Measurements from ENCODE around the gene CALHM2.

Gene CALHM2

DNA sequence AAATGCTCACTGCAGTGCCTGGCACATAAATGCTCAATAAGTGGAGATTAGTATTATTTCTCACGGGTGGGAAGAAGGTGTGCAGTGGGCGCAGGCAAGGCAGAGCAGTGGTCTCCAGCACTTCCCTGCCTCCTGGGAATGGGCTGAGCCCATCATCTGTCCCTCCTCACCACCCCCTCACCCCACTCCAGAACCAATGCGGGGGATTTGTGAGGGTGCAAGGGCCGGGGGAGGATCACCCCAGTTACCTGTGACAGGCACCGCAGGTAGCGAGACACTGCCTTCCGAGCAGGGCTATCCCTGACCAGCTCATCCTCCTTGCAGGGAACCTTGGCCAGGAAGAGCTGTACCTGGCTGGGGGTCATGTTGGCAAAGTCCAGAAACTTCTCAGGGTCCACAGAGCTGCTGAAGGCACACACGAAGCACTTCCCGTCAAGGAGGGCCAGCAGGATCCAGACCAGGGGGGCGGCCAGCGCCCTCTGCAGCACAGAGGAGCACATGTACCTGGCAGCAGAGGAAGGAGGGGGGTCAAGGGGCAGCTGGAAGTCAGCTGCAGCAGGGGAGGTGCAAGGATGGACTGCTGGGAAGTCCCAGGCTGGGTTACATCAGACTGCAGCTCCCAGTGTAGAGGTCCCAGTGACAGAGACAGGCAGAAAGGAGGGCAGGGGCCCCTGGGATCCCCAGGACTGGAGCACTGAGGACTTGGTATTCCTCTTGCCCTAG is 24.0 kb upstream of the CALHM2 start:
- peak; percentile 23 for DNase-seq (ENCODE audit: low spot score)

DNA sequence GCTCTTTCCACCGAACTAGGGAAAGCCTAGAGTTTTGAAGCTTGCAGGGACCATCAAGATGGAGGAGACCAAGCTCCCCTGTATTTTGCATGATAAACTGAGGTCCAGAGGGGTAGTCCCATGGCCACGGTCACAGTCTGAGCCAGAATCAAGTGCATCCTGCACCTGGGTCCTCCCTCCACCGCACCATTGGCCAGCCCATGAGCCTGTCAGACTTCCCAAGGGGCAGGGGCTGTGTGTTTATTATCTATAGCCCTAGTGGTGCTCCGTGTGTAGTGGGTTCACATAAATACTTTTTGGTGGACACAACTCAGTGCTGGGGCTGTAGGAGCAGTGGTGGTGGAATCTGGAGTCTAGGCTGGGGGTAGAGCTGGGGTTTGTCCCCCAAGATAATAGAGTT is 23.3 kb upstream of the CALHM2 start:
- no peak for DNase-seq (ENCODE audit: low spot score)

DNA sequence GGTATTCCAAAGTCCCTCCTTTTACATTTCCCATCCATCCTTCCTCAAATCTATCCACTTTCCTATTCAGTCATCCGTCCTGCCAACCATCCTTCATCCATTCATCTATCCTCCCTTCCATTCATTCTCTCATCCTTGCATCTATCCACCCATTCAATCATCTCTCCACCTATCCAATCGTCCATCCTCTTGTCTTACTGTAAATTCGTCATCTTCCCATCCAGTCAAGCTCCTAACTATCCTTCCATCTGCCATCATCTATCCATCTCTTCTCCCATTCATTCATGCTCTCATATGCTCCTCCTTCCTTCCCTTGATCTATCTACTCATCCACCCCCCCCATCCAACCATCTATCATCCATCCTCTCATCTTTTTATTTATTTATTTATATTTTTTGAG is 21.9 kb upstream of the CALHM2 start:
- DNase-seq (ENCODE audit: low spot score): no peak

DNA sequence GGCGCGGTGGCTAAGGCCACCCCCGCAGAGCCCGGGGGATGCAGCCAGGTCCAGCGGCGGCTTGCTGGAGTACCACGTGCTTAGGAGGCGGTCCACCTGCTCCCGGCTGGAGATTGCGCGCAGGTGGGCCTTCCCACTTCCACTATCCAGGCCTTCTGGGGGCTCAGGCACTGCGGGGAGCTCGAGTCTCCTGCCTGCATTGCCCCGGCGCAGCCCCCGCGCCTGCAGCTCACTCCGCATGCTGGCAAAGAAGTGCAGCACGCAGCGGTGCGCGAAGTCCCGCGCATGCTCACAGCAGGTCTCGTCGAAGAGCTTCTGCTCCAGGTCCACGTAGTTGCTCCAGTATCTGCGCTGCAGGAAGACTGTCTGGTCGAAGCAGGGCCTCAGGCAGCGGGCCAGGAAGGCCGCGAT is 21.1 kb upstream of the CALHM2 start:
- DNase-seq (ENCODE audit: low spot score): no peak

DNA sequence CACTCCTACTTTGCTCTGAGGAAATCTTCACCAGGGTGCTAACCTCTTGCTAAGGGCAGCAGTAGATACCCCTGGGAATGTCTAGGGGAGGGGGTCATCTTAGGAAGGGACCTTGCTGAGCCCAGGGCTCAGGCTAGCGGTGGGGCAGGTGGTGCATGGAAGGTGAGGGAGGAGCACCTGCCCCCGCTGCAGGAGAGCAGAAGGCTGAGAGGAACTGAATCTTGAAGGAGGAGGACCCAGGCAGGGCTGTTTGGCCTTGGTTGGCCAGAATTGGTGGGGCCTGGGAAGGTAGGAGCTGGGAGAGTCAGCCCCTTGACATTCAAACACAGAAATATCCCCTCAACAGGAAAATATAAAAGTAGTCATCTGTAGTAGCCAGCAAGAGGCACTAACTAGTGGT is 19.8 kb upstream of the CALHM2 start:
- DNase-seq (ENCODE audit: low spot score): no peak

DNA sequence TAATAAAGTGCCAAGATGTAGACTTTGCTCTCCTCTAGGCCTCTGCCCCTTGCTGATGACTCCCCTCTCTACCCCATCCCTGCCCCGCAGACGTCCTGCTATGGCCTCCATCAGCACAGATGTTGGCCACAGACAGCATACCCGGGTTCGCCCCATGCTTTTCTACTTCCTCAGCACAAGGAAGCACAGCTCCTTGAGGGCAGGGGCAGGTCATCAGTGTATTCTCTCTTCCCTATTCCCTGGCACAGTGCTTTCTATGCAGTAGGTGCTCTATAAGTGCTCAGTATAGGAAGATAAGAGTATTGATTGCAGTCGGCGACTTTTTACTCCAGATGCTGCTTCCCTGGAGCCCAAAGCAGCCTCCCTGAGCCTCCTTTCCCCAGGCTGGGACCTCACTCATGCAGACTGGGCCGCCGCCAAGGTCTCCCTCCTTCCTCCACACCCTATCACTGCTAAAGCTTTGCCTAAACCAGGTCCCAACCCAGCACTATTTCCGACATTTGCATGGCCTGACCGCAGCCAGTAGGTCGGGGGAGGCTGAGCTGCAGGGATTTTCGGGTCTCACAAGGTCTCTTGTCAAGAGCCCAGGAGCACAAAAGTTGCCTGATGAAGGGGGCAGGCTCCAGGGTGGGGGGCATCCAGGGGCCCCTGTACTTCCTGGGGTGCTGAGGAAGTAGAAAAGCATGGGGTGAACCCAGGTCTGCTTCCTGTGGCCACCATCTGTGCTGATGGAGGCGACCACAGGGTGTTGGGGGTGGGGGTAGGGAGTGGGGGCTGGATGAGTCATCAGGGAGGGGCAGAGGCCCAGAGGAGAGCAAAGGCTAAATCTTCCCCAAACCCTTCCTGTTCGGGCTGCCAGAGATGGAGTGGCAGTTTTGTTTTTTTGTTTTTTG is 18.8 kb upstream of the CALHM2 start:
- peak; percentile 81 for DNase-seq (ENCODE audit: low spot score)

DNA sequence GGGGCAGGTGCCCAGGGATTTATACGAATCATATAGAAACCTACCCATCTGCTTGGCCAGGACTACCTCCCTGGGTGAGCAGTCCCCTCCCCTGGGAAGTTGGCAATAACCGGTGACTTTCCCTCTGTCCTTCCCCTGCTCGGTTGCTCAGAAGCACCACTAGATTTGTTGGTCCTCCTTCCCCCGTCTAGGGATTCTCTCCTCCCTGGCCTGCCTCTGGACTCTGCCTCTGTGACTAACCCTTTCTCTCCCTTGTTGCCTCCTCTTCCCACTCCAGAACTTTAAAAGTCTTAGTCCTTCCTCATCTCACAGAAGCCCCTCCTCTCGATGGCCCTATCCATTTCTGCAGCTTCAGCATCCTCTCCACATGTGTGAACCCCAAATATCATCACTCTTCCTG is 17.0 kb upstream of the CALHM2 start:
- DNase-seq (ENCODE audit: low spot score): no peak

DNA sequence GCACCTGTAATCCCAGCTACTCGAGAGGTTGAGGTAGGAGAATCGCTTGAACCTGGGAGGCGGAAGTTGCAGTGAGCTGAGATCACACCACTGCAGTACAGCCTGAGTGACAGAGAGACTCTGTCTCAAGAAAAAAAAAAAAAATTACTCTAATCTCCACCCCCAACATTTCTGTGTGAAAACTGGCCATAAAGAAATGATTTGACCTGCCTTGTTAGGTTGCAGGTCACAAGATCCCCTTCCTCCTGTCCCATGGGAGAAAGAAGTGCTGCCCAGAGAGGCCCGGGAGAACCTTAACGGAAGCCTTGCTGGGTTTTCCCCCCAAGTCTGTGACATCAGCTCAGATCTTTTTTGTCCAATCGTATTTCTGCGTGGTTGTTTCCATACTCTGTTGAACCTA is 15.2 kb upstream of the CALHM2 start:
- no peak for DNase-seq (ENCODE audit: low spot score)

DNA sequence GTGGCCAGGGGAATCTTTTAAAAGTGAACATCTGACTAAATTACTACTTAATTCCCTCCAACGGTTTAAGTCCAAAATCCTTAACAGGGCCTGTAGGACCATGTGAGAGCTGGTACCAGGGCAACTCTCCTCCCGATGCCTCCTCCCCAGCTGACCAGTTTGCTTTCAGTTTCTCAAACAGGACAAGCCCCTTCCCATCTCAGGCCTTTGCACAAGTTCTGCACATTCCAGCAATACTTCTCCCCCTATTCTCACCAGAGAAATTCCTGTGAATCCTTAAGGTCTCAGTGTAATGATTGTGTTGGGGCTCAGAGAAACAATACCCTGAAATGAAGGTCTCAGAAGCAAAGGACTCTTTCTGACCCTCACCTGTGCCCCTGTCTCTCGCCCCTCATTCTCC is 14.6 kb upstream of the CALHM2 start:
- DNase-seq (ENCODE audit: low spot score): no peak

DNA sequence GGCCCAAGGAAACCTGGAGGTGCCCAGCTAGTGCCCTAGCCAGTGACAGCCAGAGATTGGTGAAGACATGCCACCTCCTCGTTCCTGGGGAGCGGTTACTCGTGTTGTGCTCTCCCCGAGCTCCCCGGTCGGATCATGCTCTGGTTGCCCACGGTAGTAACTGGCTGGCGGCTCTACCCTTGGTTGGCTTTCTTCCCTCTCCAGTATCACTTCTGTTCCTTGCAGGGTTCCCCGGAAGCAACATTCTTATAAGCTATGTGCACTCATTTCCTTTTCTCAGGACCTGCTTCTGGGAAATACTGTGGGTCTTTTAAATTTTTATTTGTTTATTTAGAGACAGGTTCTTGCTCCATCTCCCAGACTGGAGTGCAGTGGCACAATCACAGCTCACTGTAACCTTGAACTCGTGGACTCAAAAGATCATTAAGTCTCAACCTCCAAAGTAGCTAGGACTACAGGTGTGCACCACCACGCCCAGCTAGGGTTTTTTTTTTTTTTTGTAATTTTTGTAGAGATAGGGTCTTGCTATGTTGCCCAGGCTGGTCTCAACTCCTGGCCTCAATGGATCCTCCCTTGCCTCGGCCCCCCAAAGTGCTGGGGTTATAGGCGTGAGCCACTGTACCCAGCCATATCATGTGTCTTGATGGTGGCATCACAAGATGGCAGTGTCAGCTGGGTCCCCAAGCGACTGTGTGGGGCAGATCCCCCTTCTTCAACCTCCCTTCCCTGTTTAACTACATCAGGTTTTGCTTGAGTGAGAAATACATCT is 13.4 kb upstream of the CALHM2 start:
- no peak for DNase-seq (ENCODE audit: low spot score)

DNA sequence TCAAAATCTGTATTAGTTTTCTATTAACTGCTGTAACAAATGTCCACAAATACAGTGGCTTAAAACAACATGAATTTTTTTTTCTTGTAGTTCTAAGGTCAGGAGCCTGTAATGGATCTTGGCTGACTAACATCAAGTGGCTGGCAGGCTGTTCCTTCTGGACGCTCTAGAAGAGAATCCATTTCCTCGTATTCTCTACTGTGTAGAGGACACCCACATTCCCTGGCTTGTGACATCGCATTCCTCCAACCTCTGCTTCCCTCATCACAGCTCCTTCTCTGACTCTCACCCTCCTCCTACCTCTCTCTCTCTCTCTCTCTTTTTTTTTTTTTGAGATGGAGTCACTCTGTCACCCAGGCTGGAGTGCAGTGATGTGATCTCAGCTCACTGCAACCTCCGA is 11.3 kb upstream of the CALHM2 start:
- DNase-seq (ENCODE audit: low spot score): no peak

DNA sequence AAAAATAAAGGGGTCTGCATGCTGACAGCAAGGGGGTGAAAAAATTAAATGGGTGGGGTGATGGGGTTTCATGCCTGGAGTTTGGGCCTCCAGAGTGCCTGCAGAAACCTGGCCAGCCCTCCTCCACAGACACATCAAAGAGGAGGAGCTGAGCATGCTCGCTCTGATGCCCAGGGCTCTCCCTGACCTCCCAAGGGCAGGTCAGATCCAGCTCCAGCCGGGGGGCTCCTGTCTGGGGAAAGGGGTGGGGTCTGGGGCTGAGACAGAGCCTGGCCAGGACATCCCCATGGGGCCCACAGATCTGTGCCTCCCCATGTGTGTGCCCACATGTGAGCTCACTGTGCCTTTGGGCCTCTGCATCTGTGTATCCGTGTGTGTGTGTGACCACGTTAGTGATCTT is 7.4 kb upstream of the CALHM2 start:
- no peak for DNase-seq (ENCODE audit: low spot score)

DNA sequence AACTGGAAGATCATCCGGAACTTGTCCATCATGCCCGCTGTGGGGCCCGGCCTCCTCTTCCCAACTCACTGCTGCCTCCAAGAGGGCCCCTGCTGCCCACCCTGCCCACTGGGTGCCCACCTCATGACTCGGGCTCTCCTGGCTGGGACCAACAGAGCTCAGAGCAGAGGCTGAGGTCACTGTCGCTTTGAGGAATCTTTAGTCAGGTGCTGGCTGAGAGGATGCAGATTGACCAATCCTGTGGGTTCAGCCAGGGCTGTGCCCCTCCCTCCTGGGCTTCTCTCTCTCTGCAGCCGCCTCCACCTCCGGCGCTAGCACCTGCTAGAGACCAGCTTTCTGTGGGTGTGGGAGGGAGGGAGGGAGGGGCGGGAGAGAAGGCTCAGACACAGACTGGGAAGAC is 6.5 kb upstream of the CALHM2 start, which contains the start of gene CALHM1:
Gene CALHM1 (minus strand): TSS at position 181 of the 400 bp plus-strand sequence. CDS start 149 bp downstream, at position 32.
- DNase-seq (ENCODE audit: low spot score): peak; percentile 79

DNA sequence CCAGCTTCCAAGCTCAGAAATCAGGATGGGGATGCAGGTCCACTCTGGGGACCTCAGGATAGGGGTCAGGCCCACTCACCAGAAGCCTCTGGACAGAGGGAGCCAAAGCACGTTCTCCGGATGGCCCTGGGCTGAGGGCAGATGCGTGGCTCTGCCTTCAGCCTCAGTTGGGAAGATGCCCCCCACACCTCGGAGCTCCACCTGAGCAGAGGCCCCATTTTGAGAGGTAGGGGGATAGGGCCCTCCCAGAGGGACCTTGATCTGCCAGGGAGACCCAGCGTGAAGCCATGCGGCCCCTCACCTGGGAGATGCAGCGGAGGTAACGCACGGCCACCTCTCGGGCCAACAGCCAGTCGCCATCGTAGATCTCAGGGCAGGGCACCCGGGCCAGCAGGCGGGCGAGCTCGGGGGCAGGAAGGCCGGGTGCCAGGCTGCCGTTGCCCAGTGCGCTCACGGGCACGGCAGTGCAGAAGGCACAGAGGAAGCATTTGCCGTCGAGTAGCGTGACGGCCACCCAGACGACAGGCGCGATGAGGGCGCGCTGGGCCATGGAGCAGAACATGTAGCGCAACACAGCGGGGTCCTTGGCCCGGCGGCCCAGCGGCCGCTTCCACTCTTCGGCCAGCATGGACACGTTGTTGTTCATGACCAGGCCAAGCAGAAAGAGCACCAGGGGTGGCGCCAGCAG is 5.9 kb upstream of the CALHM2 start:
- DNase-seq (ENCODE audit: low spot score): no peak

DNA sequence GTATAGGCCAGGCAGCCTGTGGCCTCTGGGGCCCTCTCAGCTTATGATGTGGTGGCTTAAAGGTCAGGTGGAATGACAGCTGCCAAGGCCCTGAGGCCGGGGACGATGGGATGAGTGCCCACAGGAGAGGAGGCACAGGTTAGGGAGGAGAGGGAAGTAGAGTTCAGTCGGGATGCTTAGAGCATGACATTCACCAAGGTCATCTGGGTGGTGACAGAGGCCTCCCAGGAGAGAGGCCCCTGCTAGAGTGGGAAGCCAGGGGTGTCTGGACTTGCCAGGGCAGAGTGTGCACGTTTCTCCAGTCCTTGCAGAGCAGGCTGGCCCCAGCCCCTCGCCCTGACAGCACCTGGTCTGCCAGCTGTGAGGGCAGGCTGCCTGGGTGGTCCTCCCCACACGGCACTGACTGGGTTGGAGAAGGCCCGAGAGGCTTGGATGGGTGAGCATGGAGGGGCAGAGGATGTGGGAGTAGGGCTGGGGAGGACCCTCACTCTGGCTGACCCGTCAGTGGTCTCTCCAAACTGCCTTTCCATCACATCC is 5.1 kb upstream of the CALHM2 start:
- DNase-seq (ENCODE audit: low spot score): no peak

DNA sequence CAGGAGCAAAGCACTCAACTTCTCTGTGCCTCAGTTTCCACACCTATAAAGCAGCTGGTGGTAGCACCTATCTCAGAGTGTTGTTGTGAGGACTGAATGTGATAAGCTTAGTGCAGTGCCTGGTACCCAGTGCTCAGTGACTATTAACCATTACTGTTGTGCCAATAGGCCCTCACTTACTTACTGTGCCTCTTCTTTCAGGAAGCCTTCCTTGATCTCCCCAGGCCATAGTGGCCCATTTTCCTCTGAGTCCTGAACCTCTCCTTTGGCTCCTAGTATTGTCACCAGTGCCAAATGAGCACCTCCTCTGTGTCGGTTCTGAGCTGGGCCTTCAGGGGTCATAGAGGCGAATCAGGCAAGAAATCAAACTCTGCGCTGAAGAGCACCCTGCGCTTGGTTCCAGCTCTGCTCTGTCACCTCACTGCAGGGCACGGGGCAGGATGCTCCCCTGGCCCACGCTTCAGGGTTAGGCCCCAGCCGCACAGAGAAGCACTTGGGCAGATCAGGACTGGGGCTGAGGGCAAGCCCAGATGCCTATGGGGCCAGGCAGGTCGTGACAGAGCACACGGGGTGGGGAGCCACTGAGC is 4.0 kb upstream of the CALHM2 start:
- no peak for DNase-seq (ENCODE audit: low spot score)

DNA sequence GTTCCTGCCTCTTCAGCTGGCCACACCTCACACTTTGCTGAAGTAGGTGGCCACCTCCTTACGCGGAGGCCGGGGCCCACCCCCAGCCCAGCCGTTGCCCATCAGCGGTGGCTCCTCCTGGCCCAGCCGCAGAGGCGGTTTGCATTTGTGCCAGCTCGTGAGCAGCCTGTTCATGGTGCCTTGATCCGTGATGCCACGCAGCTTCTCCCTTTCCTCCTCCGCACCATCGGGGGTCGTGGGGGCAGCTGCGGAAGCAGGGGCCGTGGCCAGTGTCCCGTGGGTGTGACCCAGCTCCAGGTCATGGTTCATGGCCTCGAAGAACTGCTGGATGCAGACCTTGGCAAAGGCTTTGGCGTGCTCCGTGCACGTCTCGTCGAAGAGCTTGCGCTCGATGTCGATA is 3.1 kb upstream of the CALHM2 start:
- no peak for DNase-seq (ENCODE audit: low spot score)

DNA sequence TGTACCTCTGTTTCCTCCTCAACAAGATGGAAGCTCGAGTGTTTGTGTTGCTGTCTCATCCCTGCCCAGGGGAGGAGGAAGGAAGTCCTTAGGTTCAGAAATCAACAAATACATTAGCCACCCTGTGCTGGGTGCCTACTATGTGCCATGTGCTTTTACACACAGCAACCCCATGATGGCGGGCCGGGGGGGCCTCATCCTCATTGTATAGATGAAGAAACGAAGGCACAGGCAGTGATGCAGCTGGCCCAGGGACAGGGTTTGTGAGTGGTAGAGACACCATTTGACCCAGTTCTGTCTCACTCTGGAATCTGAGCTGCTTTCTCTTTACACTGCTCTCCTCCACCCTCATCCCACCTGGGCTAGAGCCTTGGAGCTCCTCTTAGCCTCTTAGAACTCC is 1.9 kb upstream of the CALHM2 start:
- no peak for DNase-seq (ENCODE audit: low spot score)

DNA sequence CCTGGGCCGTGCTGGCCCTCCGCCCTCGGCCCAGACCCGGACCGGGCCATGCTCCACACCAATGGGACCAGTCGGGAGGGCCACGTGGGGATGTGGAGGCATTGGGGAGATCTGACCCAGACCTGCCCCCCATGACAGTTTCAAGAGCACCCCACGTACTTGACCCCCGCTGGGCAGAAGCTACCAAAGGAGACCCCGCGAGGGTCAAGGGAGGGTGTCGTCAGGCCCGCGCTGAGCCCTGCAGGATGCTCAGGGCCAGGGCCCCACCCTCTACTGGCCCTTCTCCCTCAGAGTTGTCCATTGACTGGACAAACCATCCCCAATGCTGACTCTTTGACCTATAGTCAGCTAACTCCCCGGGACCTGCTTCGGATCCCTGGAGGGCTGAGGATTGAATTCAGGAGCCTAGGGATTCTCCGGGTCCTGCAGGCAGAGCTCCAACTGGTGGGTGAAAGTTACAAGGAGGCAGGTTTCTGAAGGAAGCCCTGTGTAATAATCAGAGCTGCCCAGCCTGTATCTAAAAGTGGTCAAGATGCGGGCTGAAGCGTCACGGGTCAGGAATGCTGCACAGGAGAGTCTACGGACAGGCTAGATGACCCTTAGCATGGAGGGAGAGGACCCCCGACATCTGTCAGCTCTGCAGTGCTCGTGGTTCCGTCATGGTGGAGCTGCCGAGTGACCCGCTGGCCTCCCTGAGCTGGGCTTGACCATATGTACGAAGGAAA is 498 bp upstream of the CALHM2 start:
- no peak for DNase-seq (ENCODE audit: low spot score)

DNA sequence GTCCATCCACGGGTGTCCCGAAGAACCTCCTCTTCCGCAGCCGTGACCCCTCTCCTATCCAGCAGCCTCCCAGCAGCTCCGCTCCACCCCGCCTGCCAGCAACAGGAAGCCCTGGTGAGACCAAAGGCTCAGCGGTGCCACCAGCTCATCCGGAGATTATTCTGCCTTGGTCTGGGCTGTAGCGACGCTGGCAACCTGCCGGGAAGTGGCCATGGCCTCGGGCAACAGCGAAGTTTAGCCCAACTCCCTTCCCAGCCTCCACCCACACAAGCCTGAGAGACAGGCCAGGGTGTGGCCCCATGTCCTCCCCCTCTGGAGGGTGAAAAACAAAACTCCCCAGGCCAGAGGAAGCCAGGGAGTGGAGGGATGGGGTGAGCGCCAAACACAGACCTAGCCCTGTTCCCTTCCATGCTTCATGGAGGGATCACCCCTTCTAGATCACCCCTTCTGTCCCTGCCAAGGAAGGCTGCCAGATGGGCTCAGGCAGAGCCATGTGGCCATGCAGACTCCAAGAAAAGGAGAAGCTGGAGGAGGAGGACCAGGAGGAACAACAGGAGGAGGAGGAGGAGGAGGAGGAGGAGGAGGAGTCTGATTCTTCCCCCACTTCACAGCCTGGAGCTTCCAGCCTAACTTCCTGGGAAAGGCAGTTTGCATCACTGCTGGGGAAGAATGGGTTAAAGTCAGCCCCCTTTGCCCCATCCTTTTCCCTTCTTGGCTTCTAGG is 918 bp downstream of the CALHM2 start:
- peak; percentile 64 for DNase-seq (ENCODE audit: low spot score)

Data from SW480 (cell line).